IMR-90 (cell line): ENCODE measurements around the gene CDC42EP2. TPM values are rescaled to one million over a fixed set of nuclear protein-coding genes. Genes with fewer than 3 reads are reported as not detected.
A peak's percentile ranks its signal among the peaks of the same experiment; 100 is the strongest.

Source experiments
- ATAC-seq: fragments of 200-7000 bp; cut with Tn5 transposase; 2 replicates; pipeline ENCODE4 v1.9.1; 2020; ENCODE audit warnings: low read depth, mild to moderate bottlenecking, moderate library complexity
- BruUV-seq: library from RNA; stranded (reverse); fragments of 400-500 nt; replicated peaks from 2 replicates; lab custom pipeline; 2021; lab: Mats Ljungman, UMichigan
- CTCF ChIA-PET: fragments of 300-600 bp; formaldehyde crosslinking; extraction: SDS; loops from one replicate; lab custom pipeline; 2021; ENCODE audit warnings: antibody characterized with exemption; lab: Yijun Ruan, JAX
- POLR2A ChIA-PET: fragments of 300-600 bp; sonication (Branson Sonifier 250); formaldehyde crosslinking; loops from one replicate; lab custom pipeline; 2022; ENCODE audit warnings: antibody characterized with exemption; ENCODE audit not compliant: unreplicated experiment; lab: Charles Lee
- DNase-seq: peaks from one replicate; pipeline ENCODE4 v3.0.0; 2013
- H2AFZ ChIP-seq: replicated peaks from 2 replicates; pipeline ENCODE3; 2013; ENCODE audit warnings: low read length, mild to moderate bottlenecking; ENCODE audit not compliant: poor library complexity
- H2AK5ac ChIP-seq: 2 replicates; pipeline ENCODE4 v1.6.1; 2013; ENCODE audit warnings: low read depth, low read length, inconsistent platforms
- H2AK9ac ChIP-seq: replicated peaks from 2 replicates; pipeline ENCODE3; 2013; ENCODE audit warnings: mild to moderate bottlenecking, low read depth, low read length, moderate library complexity; ENCODE audit not compliant: poor library complexity
- H2BK120ac ChIP-seq: 2 replicates; pipeline ENCODE4 v1.6.1; 2013; ENCODE audit warnings: low read depth, low read length, inconsistent platforms
- H2BK15ac ChIP-seq: 3 replicates; pipeline ENCODE4 v1.6.1; 2013; ENCODE audit warnings: low read depth, low read length, inconsistent platforms
- H2BK20ac ChIP-seq: 2 replicates; pipeline ENCODE4 v1.6.1; 2013; ENCODE audit warnings: low read depth, mild to moderate bottlenecking, inconsistent platforms, low read length, moderate library complexity
- H2BK5ac ChIP-seq: 2 replicates; pipeline ENCODE4 v1.6.1; 2013; ENCODE audit warnings: mild to moderate bottlenecking, low read depth, low read length, inconsistent platforms; ENCODE audit not compliant: poor library complexity, severe bottlenecking
- H3K14ac ChIP-seq: replicated peaks from 2 replicates; pipeline ENCODE4 v1.6.1; 2013; ENCODE audit warnings: low read depth, low read length, inconsistent platforms
- H3K18ac ChIP-seq: 2 replicates; pipeline ENCODE4 v1.6.1; 2013; ENCODE audit warnings: low read depth, low read length, control low read depth
- H3K23ac ChIP-seq: 2 replicates; pipeline ENCODE4 v1.6.1; 2013; ENCODE audit warnings: low read depth, low read length, inconsistent platforms
- H3K27ac ChIP-seq: 2 replicates; pipeline ENCODE4 v1.5.1; 2013; ENCODE audit warnings: mild to moderate bottlenecking, control low read depth, low read length; ENCODE audit not compliant: insufficient read depth
- H3K27me3 ChIP-seq: 2 replicates; pipeline ENCODE4 v1.6.1; 2013; ENCODE audit warnings: low read length; ENCODE audit not compliant: control insufficient read depth, insufficient read depth
- H3K36me3 ChIP-seq: 2 replicates; pipeline ENCODE4 v1.6.1; 2013; ENCODE audit warnings: low read length, mixed read lengths; ENCODE audit not compliant: control insufficient read depth, insufficient read depth
- H3K4ac ChIP-seq: 2 replicates; pipeline ENCODE4 v1.6.1; 2013; ENCODE audit warnings: low read depth, low read length, inconsistent platforms
- H3K4me1 ChIP-seq: 2 replicates; pipeline ENCODE4 v1.6.1; 2013; ENCODE audit warnings: low read length, mixed read lengths; ENCODE audit not compliant: control insufficient read depth, insufficient read depth
- H3K4me2 ChIP-seq: 2 replicates; pipeline ENCODE4 v1.6.1; 2013; ENCODE audit warnings: low read depth, mild to moderate bottlenecking, control low read depth, low read length, moderate library complexity
- H3K4me3 ChIP-seq: 2 replicates; pipeline ENCODE4 v1.5.1; 2013; ENCODE audit warnings: low read depth, mild to moderate bottlenecking, control low read depth, low read length, moderate library complexity; ENCODE audit not compliant: insufficient read depth
- H3K56ac ChIP-seq: 2 replicates; pipeline ENCODE4 v1.6.1; 2013; ENCODE audit warnings: low read length, inconsistent platforms; ENCODE audit not compliant: insufficient read depth; ENCODE audit errors: extremely low read depth
- H3K79me1 ChIP-seq, 2 experiments: 2 replicates each; pipeline ENCODE4 v1.6.1; 2013; ENCODE audit warnings: low read length in 2 of 2, inconsistent platforms in 1 of 2, low read depth in 1 of 2
- H3K9ac ChIP-seq: 2 replicates; pipeline ENCODE4 v1.6.1; 2013; ENCODE audit warnings: low read depth, low read length, control low read depth
- H3K9me1 ChIP-seq: 2 replicates; pipeline ENCODE4 v1.6.1; 2013; ENCODE audit warnings: low read length, inconsistent platforms; ENCODE audit not compliant: insufficient read depth
- H3K9me3 ChIP-seq: 2 replicates; pipeline ENCODE4 v1.6.1; 2013; ENCODE audit warnings: low read length; ENCODE audit not compliant: control insufficient read depth, insufficient read depth
- H4K20me1 ChIP-seq: 2 replicates; pipeline ENCODE4 v1.6.1; 2013; ENCODE audit warnings: low read length, inconsistent platforms; ENCODE audit not compliant: insufficient read depth
- H4K5ac ChIP-seq: 2 replicates; pipeline ENCODE4 v1.6.1; 2013; ENCODE audit warnings: mild to moderate bottlenecking, low read depth, low read length, control low read depth
- H4K8ac ChIP-seq, 2 experiments: 2 replicates each; pipeline ENCODE4 v1.6.1; 2013; ENCODE audit warnings: low read depth in 2 of 2, low read length in 2 of 2, control low read depth in 1 of 2, inconsistent platforms in 1 of 2
- H4K91ac ChIP-seq: 2 replicates; pipeline ENCODE4 v1.6.1; 2013; ENCODE audit warnings: low read depth, low read length, inconsistent platforms; ENCODE audit not compliant: insufficient read depth
- MAZ ChIP-seq: IDR thresholded peaks from 2 replicates; pipeline ENCODE4 v1.6.1; 2012; ENCODE audit warnings: low read depth, mild to moderate bottlenecking, low read length, improper control_type of control experiment, moderate library complexity, borderline replicate concordance
- POLR2A ChIP-seq: IDR thresholded peaks from 2 replicates; pipeline ENCODE4 v1.6.1; 2012; ENCODE audit warnings: mild to moderate bottlenecking, low read depth, low read length
- WGBS, 2 experiments: methylation state at CpG; one replicate each; pipeline versions ENCODE4 v1.1.5 to v1.1.7; 2013; ENCODE audit warnings: missing lambda C conversion rate in 2 of 2; ENCODE audit not compliant: insufficient read length in 1 of 2; ENCODE audit errors: extremely low coverage in 2 of 2; 5-methylcytosine and 5-hydroxymethylcytosine counted together
- dilution Hi-C: fragments of 300-500 bp; cut with HindIII; formaldehyde crosslinking; loops from one replicate; pipeline ENCODE4 v1.14.3; 2018; ENCODE audit warnings: low sequenced_read_pairs; ENCODE audit not compliant: unreplicated experiment
- in situ Hi-C: fragments of 300-500 bp; cut with MboI; formaldehyde crosslinking; loops from 3 replicates; pipeline ENCODE4 v1.14.3; 2019; ENCODE audit warnings: low sequenced_read_pairs, inconsistent platforms, mixed read lengths
- intact Hi-C: fragments of 100-400 bp; cut with micrococcal nuclease; formaldehyde crosslinking; loops from 2 replicates; pipeline ENCODE4 v1.10.0; 2022
- polyA plus RNA-seq, 3 experiments: library from polyadenylated mRNA; depleted of rRNA; stranded (reverse); fragments of >200 nt; gene quantifications; 2 replicates each; pipeline ENCODE4 v1.2.3, GENCODE V29; 2012; ENCODE audit warnings: low replicate concordance in 1 of 3
- total RNA-seq: library from RNA; depleted of rRNA; stranded (reverse); fragments of >200 nt; gene quantifications from 2 replicates; pipeline ENCODE4 v1.2.3, GENCODE V29; 2012

CDC42EP2 gene
- total and polyA plus RNA-seq, 2 of the 4 experiments (the other 2 are of a cell fraction): 5.2 to 27.5 TPM

DNA sequence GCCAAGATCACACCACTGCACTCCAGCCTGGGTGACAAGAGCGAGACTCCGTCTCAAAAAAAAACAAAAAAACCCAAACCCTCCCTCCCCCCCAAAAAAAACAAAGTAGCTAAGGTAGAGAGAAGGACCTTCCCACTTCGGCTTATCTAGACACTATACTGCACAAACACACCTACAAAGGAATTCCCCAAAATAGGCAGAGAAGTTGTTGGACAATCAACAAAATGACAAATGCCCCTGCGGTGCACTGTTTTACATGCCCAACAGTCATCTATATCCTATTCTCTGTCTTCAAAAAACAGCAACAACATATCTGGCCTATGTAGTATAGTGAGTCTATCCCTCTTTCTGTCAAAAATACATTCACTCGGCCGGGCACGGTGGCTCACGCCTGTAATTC lies 12.4 kb downstream of the CDC42EP2 start:
- dilution Hi-C loops (no loop called here), in situ Hi-C loops (no loop called here), intact Hi-C loops (no loop called here)
- H3K56ac ChIP-seq: no peak overlapping the region
- ATAC-seq (no peak), DNase-seq (no peak)
- H2AK5ac ChIP-seq: no peak overlapping the region
- no peak overlapping the region for H3K9ac ChIP-seq
- H3K4ac ChIP-seq: no peak overlapping the region
- TF ChIP-seq POLR2A: peak; percentile 70
- TF ChIP-seq MAZ: no peak
- no peak overlapping the region for H2BK20ac ChIP-seq
- BruUV-seq: no TSS peak
- no peak overlapping the region for H3K23ac ChIP-seq
- H3K9me1 ChIP-seq: peaks cover 4% of the 10 kb centered on the region
- H3K4me2 ChIP-seq: no peak overlapping the region
- WGBS, 2 experiments: no CpG with 5 or more reads among the region's 8 CpGs
- no peak overlapping the region for H2BK120ac ChIP-seq
- H3K27ac ChIP-seq: no peak overlapping the region
- no peak overlapping the region for H2AFZ ChIP-seq
- no peak overlapping the region for H3K18ac ChIP-seq
- H4K8ac ChIP-seq: no peak overlapping the region
- no peaks in the 10 kb centered on the region for H3K27me3 ChIP-seq
- no peak overlapping the region for H2BK15ac ChIP-seq
- H3K79me1 ChIP-seq: peaks cover 3 to 24% of the 10 kb centered on the region in 2 experiments; a peak in 3 of 4 replicates
- no peaks in the 10 kb centered on the region; the same call in 1 of the 2 replicates for H3K4me1 ChIP-seq
- H4K5ac ChIP-seq: no peak overlapping the region
- H4K20me1 ChIP-seq: peaks cover 25% of the 10 kb centered on the region
- H3K4me3 ChIP-seq: no peak overlapping the region
- ChIA-PET CTCF (interaction anchor here (0.7 to 1.2 kb wide), 2 partner anchors 12 to 28 kb away, joined by 3 to 5 read pairs; no protein-coding TSS in a partner anchor), POLR2A (interaction anchor here (0.6 to 0.7 kb wide), 2 partner anchors 52 to 180 kb away, joined by 3 to 5 read pairs; no protein-coding TSS in a partner anchor)
- H3K36me3 ChIP-seq: peaks cover 18% of the 10 kb centered on the region
- no peak overlapping the region for H3K14ac ChIP-seq
- H2BK5ac ChIP-seq: no peak overlapping the region
- no peak overlapping the region for H4K91ac ChIP-seq
- no peak overlapping the region for H2AK9ac ChIP-seq
- H3K9me3 ChIP-seq: no peaks in the 10 kb centered on the region
